Left renal pelvis (tissue), 4 donors: ENCODE measurements around the gene PLA2G4D. TPM values are rescaled to one million over a fixed set of nuclear protein-coding genes. Genes with fewer than 3 reads are reported as not detected.

Source experiments
- DNase-seq, 4 donors: peaks; one replicate each; pipeline ENCODE4 v3.0.0-alpha.2; 2013; ENCODE audit warnings: low read depth in 4 of 4, low spot score in 3 of 4
- polyA plus RNA-seq, 4 donors: library from polyadenylated mRNA; unstranded; fragments of 120-200 nt; gene quantifications; one replicate each; pipeline ENCODE4 v1.2.1, GENCODE V29; 2013; ENCODE audit not compliant: insufficient read length in 4 of 4

Gene PLA2G4D
- polyA plus RNA-seq, 4 donors: 0.04 to 0.18 (median 0.13) TPM; not detected in 1

GRCh38 chr15:42128476-42128875 is 34.1 kb upstream of the PLA2G4D start:
- no peak for DNase-seq

DNA sequence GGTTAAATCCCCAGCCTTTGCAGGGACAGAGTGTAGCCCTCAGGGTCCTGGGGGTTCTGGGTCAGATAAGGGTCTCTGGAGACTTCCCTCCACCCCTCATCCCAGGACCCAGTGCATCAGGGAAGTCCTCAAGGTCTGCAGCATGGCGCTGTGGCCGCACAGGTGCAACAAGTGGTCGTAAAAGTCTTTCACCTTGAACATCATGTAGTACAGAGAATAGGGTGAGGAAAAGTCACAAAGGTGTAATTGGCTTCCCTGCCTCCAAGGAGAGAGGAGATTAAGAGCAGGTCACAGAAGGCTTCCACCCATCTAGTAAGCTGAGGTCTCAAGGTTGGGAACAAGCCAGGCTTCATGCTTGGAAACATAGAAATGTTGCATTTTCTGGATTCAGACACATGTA is 29.2 kb upstream of the PLA2G4D start:
- no peak for DNase-seq

DNA sequence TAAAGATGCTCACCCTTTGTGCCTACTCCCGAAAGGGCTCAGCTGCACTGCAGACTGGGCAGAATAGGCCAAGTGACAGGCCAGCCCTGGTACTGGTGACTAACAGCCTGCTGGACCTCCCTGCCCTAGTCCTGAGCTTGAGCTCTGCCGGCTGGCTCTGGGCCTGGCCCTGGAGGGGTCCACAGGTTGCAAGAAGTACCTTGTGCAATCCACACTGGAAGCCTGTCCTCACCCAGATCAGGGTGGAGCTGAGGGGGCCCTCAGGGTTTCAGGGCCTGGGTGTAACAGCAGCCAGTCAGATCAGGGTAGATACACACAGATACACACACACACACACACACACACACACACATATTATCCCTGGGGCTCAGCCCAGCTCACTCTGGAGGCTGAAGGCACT is 27.3 kb upstream of the PLA2G4D start:
- no peak for DNase-seq

DNA sequence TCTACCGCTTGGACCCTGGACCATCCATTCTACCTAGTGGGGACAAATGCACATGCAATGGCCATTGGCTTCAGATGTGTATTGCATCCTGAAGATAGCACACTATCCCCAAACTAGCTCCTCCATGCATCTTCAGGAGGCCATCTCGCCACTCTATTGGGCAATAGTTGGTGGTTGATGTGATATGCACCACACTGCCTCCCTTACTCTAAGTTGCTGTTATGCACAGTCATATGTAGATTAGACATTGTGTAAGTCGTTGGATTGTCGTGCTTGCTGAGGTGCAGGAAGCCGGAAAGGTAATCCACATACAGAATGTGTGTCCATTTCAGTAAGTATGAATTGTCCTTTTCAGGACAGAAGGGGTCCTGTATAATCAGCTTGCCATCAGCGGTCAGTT is 26.7 kb upstream of the PLA2G4D start:
- no peak for DNase-seq

- no peak for DNase-seq
These were observed 25.9 kb upstream of the PLA2G4D start for GRCh38 chr15:42120285-42120684.

- DNase-seq: no peak
These were observed 25.0 kb upstream of the PLA2G4D start for GRCh38 chr15:42119446-42119760.

GRCh38 chr15:42118650-42119445 is 24.5 kb upstream of the PLA2G4D start:
- no peak for DNase-seq

DNA sequence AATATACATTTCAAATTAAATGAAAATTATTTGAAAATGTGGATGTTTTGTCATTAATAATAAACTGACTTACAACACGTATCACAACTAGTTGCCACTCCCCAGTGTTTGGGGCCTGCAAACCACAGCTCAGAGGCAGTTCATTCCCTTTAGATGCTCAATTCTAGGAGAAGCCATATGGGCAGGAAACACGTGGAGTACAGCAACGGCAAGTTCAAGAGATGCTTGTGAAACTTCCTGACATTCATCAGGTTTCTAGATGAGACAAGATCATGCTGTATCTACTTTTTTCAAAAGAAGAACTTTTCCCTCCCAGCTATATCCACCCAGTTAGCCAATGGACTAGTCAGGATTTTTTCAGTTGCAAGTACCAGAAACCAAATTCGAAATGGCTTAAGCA is 17.6 kb upstream of the PLA2G4D start:
- no peak for DNase-seq

DNA sequence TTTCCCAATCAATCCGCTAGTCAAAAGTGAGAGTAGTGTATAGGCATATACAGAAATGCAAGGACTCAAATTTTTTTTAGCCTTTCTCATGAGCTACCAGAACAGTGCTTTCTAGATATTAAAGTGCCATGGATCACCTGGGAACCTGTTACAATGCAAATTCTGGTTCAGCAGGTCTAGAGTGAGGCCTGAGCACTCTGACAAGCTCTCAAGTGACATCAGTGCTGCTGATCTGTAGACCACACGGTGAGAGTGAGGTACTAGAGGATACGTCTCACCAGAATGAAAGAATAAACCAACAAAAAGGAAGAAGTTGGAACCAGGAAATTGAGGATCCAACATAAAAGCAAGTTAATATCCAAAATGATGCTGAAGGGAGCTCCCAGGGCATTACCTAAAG is 16.0 kb upstream of the PLA2G4D start:
- DNase-seq: no peak

- DNase-seq: no peak
These were observed 14.4 kb upstream of the PLA2G4D start for GRCh38 chr15:42108806-42109205.

- no peak for DNase-seq
These were observed 13.8 kb upstream of the PLA2G4D start for GRCh38 chr15:42108189-42108588.

- no peak for DNase-seq
These were observed 13.1 kb upstream of the PLA2G4D start for GRCh38 chr15:42107473-42107872.

- no peak for DNase-seq
These were observed 11.9 kb upstream of the PLA2G4D start for GRCh38 chr15:42106288-42106687.

DNA sequence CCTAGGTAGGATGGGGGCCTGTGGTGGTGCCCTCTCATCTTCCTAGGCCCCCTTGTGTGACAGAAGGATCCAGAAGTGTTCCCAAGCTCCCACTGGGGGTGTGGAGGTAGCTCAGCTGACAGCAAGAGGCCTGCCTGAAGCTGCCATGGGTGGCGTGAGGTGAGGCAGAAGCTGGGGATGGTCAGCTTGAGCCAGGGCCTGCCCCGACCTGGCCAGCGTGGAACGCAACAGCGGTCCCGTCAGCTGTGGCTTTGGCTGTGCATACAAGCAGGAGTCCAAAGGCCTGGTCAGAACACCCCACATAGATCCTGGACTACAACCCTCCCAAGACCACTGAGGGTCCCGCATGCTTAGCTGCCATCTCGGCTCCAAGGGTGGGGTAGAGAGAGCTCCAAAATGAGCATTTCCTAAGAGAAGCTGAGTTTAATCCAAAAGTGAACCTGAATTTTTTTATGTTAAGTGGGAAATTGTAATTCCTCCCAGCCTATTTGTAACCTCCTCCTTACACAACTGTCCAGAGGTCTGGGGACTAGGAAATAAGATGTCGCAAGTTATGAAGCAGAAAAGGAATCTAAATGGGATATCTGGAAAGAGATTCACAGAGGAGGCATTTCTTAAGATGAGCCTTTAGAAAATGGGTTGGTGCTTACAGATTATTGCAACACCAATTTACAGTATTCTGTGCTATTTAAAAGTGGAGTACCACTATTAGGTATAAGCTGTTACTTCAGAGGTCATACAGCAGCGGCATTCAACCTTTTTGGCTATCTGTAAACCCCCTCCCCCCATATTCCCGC is 9.9 kb upstream of the PLA2G4D start:
- DNase-seq: no peak

DNA sequence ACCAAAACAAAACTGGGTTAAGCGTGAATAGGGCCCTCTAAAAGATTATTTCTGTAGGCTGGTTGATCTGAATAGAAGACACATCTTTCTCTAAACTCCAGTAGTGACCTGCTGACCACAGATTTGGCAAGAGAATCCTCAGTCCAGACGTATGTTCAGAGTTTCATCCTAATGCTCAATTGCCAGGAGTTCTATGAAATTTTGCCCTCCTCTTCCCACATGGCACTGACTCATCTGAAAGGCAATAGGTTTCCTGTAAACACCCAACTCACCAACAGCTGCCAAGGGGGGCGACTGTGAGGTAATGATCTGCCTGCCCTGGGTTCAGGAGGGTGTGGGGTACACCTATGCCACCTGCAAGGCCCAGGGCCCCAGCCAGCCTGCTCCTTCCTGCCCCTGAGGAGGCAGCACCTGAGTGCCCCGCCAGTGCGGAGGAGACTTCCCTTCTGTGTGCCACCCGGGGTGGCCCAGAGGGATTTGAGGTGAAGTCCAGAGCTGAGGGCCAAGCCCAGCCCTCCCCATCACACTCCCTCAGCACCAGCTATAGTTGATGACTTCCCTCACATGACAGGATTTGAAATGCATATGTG is 8.4 kb upstream of the PLA2G4D start:
- DNase-seq: no peak

DNA sequence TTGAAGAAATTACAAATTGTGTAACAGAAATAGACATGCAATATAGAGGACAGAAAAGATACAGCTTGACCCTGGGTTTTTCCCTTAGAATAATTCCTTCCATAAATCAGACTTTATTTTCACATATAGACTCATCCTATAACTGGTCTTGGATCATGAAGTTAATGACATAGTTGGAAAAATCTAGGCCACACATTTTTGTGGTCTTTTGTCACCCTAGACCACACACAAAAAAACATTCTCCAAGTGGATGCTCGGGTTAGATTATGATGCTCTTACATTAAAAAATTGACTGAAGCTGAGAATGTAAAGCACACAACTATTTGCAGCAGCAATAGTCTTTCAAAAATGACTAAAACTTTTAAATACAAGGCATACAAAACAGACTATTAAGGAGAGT is 7.5 kb upstream of the PLA2G4D start:
- DNase-seq: no peak

- no peak for DNase-seq
These were observed 5.8 kb upstream of the PLA2G4D start for GRCh38 chr15:42100021-42100800.

DNA sequence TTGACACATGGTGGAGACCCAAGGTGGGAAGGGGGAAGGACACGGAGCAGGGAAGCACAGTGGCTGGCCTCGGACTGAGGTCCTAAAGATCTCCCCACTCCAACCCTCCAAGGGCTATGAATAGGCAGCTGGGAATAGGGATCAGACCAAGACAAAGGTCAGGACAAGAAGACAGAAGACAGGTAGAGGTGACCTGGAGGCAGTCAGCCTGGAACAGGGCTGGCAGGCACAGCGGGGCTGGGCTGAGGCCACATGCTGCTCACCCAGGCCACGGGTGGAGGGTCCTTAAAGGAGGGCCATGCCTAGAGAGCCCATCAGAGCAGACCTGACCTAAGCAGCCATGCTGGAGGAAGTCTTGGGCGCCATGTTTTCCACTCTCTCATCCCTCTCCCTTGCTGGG is 2.7 kb upstream of the PLA2G4D start:
- DNase-seq: no peak

DNA sequence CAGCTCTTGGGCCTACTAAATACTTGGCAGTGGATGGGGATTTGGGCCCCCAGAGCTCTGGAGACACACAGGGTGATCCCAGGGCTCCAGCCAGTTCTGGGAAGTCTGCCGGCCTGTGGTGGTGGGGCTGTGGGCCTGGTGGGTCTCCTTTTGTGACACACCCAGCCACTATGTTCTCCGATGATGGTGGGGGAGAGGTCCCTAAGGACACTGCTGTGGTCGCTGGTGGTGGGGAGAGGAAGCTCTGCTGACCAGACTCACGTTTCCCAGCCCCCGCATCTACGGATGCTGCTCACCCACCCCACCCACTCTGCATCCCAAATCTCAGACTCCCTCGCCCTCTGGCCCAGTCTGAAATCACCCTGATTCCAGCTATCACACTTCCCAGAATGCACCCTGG is 396 bp downstream of the PLA2G4D start:
- DNase-seq: no peak

DNA sequence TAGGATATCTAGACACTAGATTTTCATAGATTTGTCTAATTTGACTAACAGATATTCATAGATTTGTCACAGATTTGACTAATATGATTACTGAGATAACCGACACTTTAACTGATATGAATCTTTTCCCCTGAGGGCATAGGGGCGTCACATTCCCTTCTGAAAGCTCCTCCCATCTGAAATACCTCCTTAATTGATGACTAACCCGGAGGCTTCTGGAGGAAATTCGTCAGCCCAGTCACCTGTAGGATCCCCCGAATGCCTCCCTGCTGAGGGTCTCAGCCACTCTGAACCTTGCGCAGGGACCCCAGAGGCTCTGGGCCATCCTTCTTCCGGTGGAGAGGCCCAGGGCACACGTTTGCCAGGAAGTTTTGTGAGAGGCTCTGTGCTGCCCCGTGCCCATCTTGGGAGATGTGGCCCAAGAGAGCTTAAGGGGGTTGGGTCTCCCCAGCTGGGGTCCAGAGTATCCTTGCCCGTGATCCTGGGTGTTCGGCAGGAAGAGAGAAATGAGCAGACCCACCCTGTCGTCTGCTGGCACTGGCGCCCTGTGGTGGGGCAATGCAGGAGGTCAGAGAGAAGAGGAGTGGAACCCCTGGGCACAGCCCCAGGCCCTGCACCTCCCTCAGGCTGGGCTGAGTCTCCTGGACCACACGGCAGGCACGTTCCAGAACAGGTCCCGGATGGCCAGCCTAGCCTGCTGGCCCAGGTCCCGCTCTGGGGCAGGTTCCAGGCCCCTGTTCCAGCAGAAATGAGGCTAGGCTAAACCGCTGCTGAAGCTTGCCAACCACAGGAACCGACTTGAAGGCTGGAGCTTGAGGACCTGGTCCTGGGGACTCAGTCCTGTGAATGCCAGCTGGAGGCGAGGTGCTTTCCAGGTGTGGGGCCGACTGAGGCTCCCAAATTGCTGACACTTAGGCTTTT is 1.7 kb downstream of the PLA2G4D start:
- no peak for DNase-seq
